ENCODE data around the gene DNAL1. TPM values are rescaled to one million over a fixed set of nuclear protein-coding genes. Genes with fewer than 3 reads are reported as not detected.

The DNAL1 gene
- total and polyA plus RNA-seq, 9 donors, result 5.7 to 10.9 (median 6.7) TPM

- no peaks in the 10 kb centered on the region for H3K4me1 ChIP-seq (ENCODE audit: control insufficient read depth, insufficient read depth, low read length)
- no peak overlapping the region for H3K4me3 ChIP-seq (ENCODE audit: low read length)
- H3K9me3 ChIP-seq (replicated peaks; ENCODE audit: control insufficient read depth, low read depth, low read length), result no peaks in the 10 kb centered on the region
- DNase-seq, result no peak
- H3K36me3 ChIP-seq (ENCODE audit: control insufficient read depth, insufficient read depth, low read length), result no peaks in the 10 kb centered on the region
- H3K27me3 ChIP-seq (ENCODE audit: control insufficient read depth, insufficient read depth, low read length), result no peaks in the 10 kb centered on the region
- WGBS (ENCODE audit: insufficient coverage), result 78% methylated on average over 3 of the region's 4 CpGs
- no peak overlapping the region for H3K27ac ChIP-seq (ENCODE audit: low read length)
These were observed 28.0 kb upstream of the DNAL1 start for GRCh38 chr14:73616831-73617230.

GRCh38 chr14:73619524-73619923 is 25.3 kb upstream of the DNAL1 start:
- Histone ChIP-seq H3K27ac (ENCODE audit: low read length) (no peak overlapping the region), H3K27me3 (ENCODE audit: control insufficient read depth, insufficient read depth, low read length) (no peaks in the 10 kb centered on the region), H3K9me3 (replicated peaks; ENCODE audit: control insufficient read depth, low read depth, low read length) (no peaks in the 10 kb centered on the region), H3K36me3 (ENCODE audit: control insufficient read depth, insufficient read depth, low read length) (no peaks in the 10 kb centered on the region), H3K4me1 (ENCODE audit: control insufficient read depth, insufficient read depth, low read length) (no peaks in the 10 kb centered on the region), H3K4me3 (ENCODE audit: low read length) (no peak overlapping the region)
- DNase-seq, result no peak
- no CpG with 5 or more reads among the region's 1 CpG for WGBS (ENCODE audit: insufficient coverage)

GRCh38 chr14:73620268-73620667 is 24.5 kb upstream of the DNAL1 start:
- no peaks in the 10 kb centered on the region for H3K4me1 ChIP-seq (ENCODE audit: control insufficient read depth, insufficient read depth, low read length)
- 88% methylated on average over 9 of the region's 10 CpGs for WGBS (ENCODE audit: insufficient coverage)
- no peak overlapping the region for H3K27ac ChIP-seq (ENCODE audit: low read length)
- DNase-seq, result no peak
- H3K9me3 ChIP-seq (replicated peaks; ENCODE audit: control insufficient read depth, low read depth, low read length), result no peaks in the 10 kb centered on the region
- no peak overlapping the region for H3K4me3 ChIP-seq (ENCODE audit: low read length)
- H3K27me3 ChIP-seq (ENCODE audit: control insufficient read depth, insufficient read depth, low read length), result no peaks in the 10 kb centered on the region
- no peaks in the 10 kb centered on the region for H3K36me3 ChIP-seq (ENCODE audit: control insufficient read depth, insufficient read depth, low read length)

GRCh38 chr14:73623504-73624054 is 21.2 kb upstream of the DNAL1 start:
- WGBS (ENCODE audit: insufficient coverage), result 80% methylated on average over 2 of the region's 4 CpGs
- Histone ChIP-seq H3K36me3 (ENCODE audit: control insufficient read depth, insufficient read depth, low read length) (no peaks in the 10 kb centered on the region), H3K9me3 (replicated peaks; ENCODE audit: control insufficient read depth, low read depth, low read length) (no peaks in the 10 kb centered on the region), H3K27ac (ENCODE audit: low read length) (no peak overlapping the region), H3K4me1 (ENCODE audit: control insufficient read depth, insufficient read depth, low read length) (no peaks in the 10 kb centered on the region), H3K4me3 (ENCODE audit: low read length) (no peak overlapping the region), H3K27me3 (ENCODE audit: control insufficient read depth, insufficient read depth, low read length) (no peaks in the 10 kb centered on the region)
- no peak for DNase-seq

- Histone ChIP-seq H3K4me1 (ENCODE audit: control insufficient read depth, insufficient read depth, low read length) (no peaks in the 10 kb centered on the region), H3K4me3 (ENCODE audit: low read length) (no peak overlapping the region), H3K27me3 (ENCODE audit: control insufficient read depth, insufficient read depth, low read length) (no peaks in the 10 kb centered on the region), H3K36me3 (ENCODE audit: control insufficient read depth, insufficient read depth, low read length) (no peaks in the 10 kb centered on the region), H3K27ac (ENCODE audit: low read length) (no peak overlapping the region), H3K9me3 (replicated peaks; ENCODE audit: control insufficient read depth, low read depth, low read length) (no peaks in the 10 kb centered on the region)
- DNase-seq, result peak; percentile 19
- no CpG with 5 or more reads among the region's 1 CpG for WGBS (ENCODE audit: insufficient coverage)
These were observed 19.1 kb upstream of the DNAL1 start for GRCh38 chr14:73625706-73626105.

GRCh38 chr14:73627151-73627558 is 17.6 kb upstream of the DNAL1 start:
- Histone ChIP-seq H3K27me3 (ENCODE audit: control insufficient read depth, insufficient read depth, low read length) (no peaks in the 10 kb centered on the region), H3K36me3 (ENCODE audit: control insufficient read depth, insufficient read depth, low read length) (no peaks in the 10 kb centered on the region), H3K9me3 (replicated peaks; ENCODE audit: control insufficient read depth, low read depth, low read length) (no peaks in the 10 kb centered on the region), H3K4me1 (ENCODE audit: control insufficient read depth, insufficient read depth, low read length) (no peaks in the 10 kb centered on the region), H3K27ac (ENCODE audit: low read length) (no peak overlapping the region), H3K4me3 (ENCODE audit: low read length) (no peak overlapping the region)
- DNase-seq, result no peak
- no CpG with 5 or more reads among the region's 2 CpGs for WGBS (ENCODE audit: insufficient coverage)

- Histone ChIP-seq H3K4me3 (ENCODE audit: low read length) (no peak overlapping the region), H3K4me1 (ENCODE audit: control insufficient read depth, insufficient read depth, low read length) (peaks cover 10% of the 10 kb centered on the region), H3K36me3 (ENCODE audit: control insufficient read depth, insufficient read depth, low read length) (no peaks in the 10 kb centered on the region), H3K27ac (ENCODE audit: low read length) (no peak overlapping the region), H3K9me3 (replicated peaks; ENCODE audit: control insufficient read depth, low read depth, low read length) (no peaks in the 10 kb centered on the region), H3K27me3 (ENCODE audit: control insufficient read depth, insufficient read depth, low read length) (peaks cover 17% of the 10 kb centered on the region)
- WGBS (ENCODE audit: insufficient coverage), result 84% methylated on average over 6 of the region's 10 CpGs
- DNase-seq, result no peak
These were observed 14.6 kb upstream of the DNAL1 start for GRCh38 chr14:73630009-73630780.

GRCh38 chr14:73633116-73634010 is 11.4 kb upstream of the DNAL1 start:
- WGBS (ENCODE audit: insufficient coverage), result 17% methylated on average over 33 of the region's 44 CpGs
- no peaks in the 10 kb centered on the region for H3K9me3 ChIP-seq (replicated peaks; ENCODE audit: control insufficient read depth, low read depth, low read length)
- H3K27me3 ChIP-seq (ENCODE audit: control insufficient read depth, insufficient read depth, low read length), result peaks cover 24% of the 10 kb centered on the region
- H3K4me1 ChIP-seq (ENCODE audit: control insufficient read depth, insufficient read depth, low read length), result peaks cover 10% of the 10 kb centered on the region
- peak overlapping the region; percentile 42 for H3K4me3 ChIP-seq (ENCODE audit: low read length)
- peak; percentile 85 for DNase-seq
- H3K36me3 ChIP-seq (ENCODE audit: control insufficient read depth, insufficient read depth, low read length), result no peaks in the 10 kb centered on the region
- H3K27ac ChIP-seq (ENCODE audit: low read length), result no peak overlapping the region

GRCh38 chr14:73634011-73634833 is 10.6 kb upstream of the DNAL1 start:
- Histone ChIP-seq H3K27me3 (ENCODE audit: control insufficient read depth, insufficient read depth, low read length) (peaks cover 24% of the 10 kb centered on the region), H3K27ac (ENCODE audit: low read length) (no peak overlapping the region), H3K36me3 (ENCODE audit: control insufficient read depth, insufficient read depth, low read length) (no peaks in the 10 kb centered on the region), H3K4me1 (ENCODE audit: control insufficient read depth, insufficient read depth, low read length) (peaks cover 10% of the 10 kb centered on the region), H3K4me3 (ENCODE audit: low read length) (peak overlapping the region; percentile 42), H3K9me3 (replicated peaks; ENCODE audit: control insufficient read depth, low read depth, low read length) (no peaks in the 10 kb centered on the region)
- DNase-seq, result peak; percentile 57
- WGBS (ENCODE audit: insufficient coverage), result 4% methylated on average over 52 of the region's 53 CpGs

Data from muscle of leg (tissue), 11 donors.